HG02938 (cell line): ENCODE results near the gene GRK5.
A peak's percentile ranks its signal among the peaks of the same experiment; 100 is the strongest.

Experiments used
- ATAC-seq: cut with Tn5 transposase; IDR thresholded peaks from one replicate; pipeline ENCODE4 v1.9.1; 2021; ENCODE audit warnings: mild to moderate bottlenecking, moderate library complexity; ENCODE audit not compliant: unreplicated experiment

GRK5 gene

DNA sequence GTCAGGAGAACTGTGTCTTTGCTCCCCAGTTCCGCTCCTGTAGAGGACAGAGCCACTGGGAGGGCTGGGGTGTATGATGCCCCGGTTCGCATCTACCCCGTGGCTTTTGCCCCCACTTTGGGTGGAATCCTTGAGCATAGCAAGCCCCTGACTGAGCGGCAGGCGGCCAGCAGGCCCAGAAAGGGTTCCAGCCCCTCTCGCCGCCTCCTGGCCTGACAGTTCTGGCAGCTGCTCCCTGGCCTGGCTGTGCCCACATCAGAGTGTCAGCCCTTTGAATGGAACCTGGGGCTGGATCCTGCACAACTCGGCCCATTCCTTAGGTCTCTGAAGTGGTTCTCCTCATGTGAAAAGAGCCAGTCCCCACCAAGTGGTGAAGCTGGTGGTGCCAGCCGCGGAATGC is 106.7 kb downstream of the GRK5 start:
- ATAC-seq: no peak

DNA sequence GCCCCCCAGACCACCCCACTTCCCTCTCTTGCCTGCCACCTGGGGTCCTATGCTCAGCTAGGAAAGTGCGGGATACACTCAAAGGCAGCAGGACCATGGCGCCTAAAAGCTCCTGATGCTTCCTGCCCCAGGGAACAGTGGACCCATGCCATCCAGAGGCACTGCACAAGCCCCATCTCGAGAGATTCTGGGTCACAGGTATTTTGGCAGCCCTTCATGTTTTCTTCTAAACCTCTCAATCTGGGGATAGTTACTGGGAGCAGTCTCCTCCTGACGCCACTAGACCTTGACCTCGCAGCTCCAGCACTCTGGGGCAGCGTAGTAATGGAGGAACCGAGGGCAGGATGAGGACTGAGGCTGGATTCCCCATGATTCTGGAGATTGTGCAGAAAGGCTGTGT is 107.1 kb downstream of the GRK5 start:
- no peak for ATAC-seq

GRCh38 chr10:119315128-119316001 is 108.0 kb downstream of the GRK5 start:
- peak; percentile 63 for ATAC-seq

GRCh38 chr10:119316002-119316358 is 108.6 kb downstream of the GRK5 start:
- ATAC-seq: no peak

GRCh38 chr10:119316729-119317097 is 109.3 kb downstream of the GRK5 start:
- ATAC-seq: no peak

- no peak for ATAC-seq
These were observed 111.2 kb downstream of the GRK5 start for GRCh38 chr10:119318411-119319160.

DNA sequence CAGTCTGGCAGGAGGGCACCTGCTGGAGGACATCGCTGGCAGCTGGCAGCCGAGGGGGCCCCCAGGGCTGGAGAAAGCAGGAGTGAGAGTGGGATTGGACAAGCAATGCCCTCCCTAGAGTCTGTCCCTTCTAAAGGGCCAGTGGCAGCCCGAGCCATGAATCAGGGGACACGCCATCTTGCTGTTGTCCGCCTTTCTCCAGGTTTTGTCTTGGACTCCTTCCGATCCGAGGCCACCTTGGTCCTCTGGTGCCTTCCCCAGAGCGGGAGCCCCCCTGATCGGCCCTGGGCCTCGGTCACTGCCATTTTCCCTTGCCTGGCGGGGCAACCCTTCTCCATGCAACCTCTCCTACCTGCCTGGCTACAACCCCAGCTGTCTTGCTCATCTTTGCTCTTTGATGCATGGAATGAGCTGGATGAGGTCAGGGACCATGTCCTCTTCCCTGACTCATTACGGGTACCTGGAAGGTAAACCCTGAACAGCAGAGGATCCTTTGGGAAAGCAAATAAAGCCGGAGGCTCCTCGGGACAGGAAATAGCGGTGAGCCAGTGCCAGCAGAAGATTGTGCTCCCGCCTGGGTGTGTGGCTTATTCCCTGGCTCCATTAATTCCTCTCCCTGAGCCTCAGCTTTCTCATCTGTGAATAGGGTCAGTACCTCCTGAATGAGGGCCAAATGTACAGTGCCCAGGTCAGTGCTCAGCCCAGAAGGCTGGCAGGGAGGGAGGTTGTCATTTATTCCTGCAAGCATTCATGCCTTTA is 112.0 kb downstream of the GRK5 start:
- ATAC-seq: no peak

DNA sequence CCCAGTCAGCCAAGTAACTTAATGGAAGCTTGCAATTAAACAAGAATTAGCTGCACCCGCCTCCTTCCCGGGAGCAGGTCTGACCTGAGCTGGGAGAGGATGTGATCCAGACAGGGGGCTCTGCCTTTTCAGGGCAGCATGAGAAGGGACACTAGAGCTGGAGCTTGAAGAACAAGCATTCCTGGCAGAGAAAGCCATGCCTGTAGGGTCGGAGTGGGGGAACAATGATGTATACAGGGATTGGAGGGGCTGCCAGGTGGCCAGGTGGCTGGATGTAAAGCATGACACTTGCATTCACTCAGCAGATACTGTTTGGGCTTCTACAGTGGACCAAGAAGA is 112.5 kb downstream of the GRK5 start:
- ATAC-seq: no peak

- no peak for ATAC-seq
These were observed 113.6 kb downstream of the GRK5 start for GRCh38 chr10:119320981-119321380.

GRCh38 chr10:119323085-119324016 is 116.0 kb downstream of the GRK5 start:
- ATAC-seq: no peak

- ATAC-seq: no peak
These were observed 117.8 kb downstream of the GRK5 start for GRCh38 chr10:119325131-119325530.

DNA sequence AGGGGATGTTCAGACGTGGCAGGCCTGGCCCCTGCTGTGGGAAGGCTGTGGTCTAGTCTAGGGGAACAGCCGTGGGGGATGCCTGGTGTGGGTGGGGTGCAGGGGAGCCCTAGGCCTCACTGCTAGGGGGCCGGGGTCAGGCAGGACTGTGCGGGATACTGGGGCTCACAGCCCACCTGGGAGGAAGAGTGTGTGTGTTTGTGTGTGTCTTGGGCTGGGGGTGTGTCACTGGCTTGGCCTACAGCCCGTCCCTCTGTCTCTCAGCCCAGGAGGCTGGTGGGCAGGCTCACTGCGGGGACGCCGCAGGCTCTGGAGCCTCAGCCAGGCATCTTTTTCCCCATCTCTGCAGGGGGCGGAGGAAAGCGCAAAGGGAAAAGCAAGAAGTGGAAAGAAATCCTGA is 118.8 kb downstream of the GRK5 start:
- no peak for ATAC-seq

DNA sequence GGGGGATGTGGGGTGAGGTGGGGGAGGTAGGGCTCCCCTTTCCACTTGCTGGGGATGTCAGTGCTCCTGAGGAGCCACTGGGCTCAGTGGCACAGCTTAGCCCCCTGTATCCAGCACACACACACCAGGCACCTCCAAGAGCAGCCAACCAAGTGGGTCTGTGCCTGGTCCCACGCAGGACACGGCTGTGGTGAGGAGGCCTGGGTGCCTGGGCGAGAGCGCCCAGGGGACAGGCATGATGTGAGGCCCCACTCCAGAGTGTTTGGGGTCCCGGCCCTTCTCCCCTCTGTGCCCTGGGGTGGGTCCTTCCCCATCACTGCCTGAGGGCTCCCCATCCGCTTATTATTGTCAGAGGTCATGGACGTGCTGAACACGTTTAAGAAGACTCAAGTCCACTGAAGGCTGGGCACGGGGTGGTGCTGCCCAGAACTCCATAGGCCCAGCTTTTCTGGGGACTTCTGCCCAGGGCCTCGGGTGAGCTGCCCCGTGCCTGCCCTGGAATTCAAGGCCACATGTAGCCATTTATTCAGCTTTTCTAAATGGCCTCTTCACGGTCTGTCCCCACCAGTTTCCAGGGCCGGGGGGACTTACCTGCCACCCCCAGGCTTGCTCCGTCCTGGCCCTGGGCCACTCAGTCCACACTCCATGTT is 119.8 kb downstream of the GRK5 start:
- ATAC-seq: no peak

DNA sequence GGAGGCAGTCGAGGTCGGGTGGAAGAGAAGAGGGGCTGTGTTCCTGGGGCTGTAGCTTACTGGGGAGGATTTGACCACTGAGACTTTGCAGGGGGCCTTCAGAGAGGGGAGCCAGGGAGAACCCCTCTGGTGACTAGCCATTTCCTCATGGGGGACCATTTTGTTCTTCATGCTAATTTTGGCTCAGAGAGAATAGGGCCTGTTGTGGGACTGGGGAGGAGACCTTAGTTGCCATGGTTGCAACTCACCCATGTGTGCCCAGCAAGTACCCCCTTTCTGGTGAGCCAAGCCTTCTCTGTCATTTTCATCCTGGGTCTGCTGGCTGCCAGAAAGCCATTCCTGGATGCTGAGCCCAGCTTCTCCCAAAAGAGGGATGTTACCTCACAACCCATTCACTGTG is 120.9 kb downstream of the GRK5 start:
- ATAC-seq: no peak

DNA sequence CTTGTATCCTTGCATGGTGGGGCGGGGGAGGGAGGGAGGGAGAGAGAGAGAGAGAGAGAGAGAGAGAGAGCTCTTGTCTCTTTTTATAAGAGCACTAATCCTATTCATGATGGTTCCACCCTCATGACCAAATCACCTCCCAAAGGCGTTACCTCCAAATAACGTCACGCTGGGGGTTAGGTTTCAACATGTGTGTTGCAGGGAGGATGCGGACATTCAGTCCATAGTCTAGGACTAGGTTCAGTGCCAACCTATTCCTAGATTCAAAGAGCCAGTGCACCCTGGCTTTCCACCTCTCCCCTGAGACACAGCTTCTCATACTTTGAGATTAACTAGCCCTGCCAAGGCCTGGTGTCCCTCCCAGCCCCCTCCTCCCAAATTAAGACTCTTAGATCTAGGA is 123.0 kb downstream of the GRK5 start:
- no peak for ATAC-seq

- ATAC-seq: no peak
These were observed 123.7 kb downstream of the GRK5 start for GRCh38 chr10:119331061-119331460.

GRCh38 chr10:119333146-119333792 is 125.9 kb downstream of the GRK5 start:
- no peak for ATAC-seq

GRCh38 chr10:119335671-119336353 is 128.4 kb downstream of the GRK5 start:
- ATAC-seq: no peak

DNA sequence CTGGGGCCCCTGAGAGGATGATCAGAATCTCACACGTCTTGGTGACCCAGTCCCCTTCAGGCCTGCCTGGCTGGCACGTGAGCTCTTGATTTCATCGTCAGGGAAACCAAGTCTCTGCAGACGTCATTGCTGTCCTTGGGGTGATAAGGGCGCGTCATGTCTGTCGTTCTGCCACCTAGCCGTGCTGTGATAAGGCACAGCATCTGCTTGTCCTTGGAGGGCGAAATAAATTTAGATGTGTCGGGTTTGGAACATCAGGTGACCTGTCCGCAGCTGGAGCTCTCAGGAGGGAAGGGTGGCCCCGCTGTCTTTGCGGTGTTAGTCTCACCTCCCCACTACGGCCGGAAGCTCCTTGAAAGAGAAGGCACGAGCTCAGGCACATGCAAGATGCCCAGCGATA is 129.2 kb downstream of the GRK5 start:
- no peak for ATAC-seq
